ENCODE measurements around the gene CANT1. TPM values are rescaled to one million over a fixed set of nuclear protein-coding genes. Genes with fewer than 3 reads are reported as not detected.
A peak's percentile ranks its signal among the peaks of the same experiment; 100 is the strongest.

Gene CANT1
- total RNA-seq, 4 donors from 2014 or later, result 17.5 to 38.3 (median 26.6) TPM

GRCh38 chr17:79001190-79002020 is 8.2 kb downstream of the CANT1 start:
- in situ Hi-C loops (cut with MboI; ENCODE audit: low sequenced_read_pairs in 4 of 4), result no loop called here
- Histone ChIP-seq H3K27me3 (no peaks in the 10 kb centered on the region), H3K36me3 (peaks cover 0 to 11% of the 10 kb centered on the region in 2 donors), H3K4me1 (peaks cover 5 to 12% of the 10 kb centered on the region in 2 donors), H3K27ac (no peak overlapping the region), H3K4me3 (no peak overlapping the region), H3K9me3 (no peaks in the 10 kb centered on the region)
- intact Hi-C loops (cut with DNase I; ENCODE audit: low total_unique reads), result no loop called here
- TF ChIP-seq POLR2A (IDR thresholded peaks at IDR 0.05) (no peak), CTCF (IDR thresholded peaks at IDR 0.05 in 4 of 5, conservative IDR thresholded peaks at IDR 0.05 in 1 of 5) (no peak)
- peak in 1 of 2 donors; percentile 10 for DNase-seq
- no peak for ATAC-seq

GRCh38 chr17:79000396-79001189 is 9.0 kb downstream of the CANT1 start:
- H3K27me3 ChIP-seq, result no peaks in the 10 kb centered on the region
- DNase-seq (peak in 1 of 2 donors; percentile 8), ATAC-seq (no peak)
- intact Hi-C loops (cut with DNase I; ENCODE audit: low total_unique reads), result no loop called here
- no peaks in the 10 kb centered on the region for H3K9me3 ChIP-seq
- no peak overlapping the region for H3K4me3 ChIP-seq
- TF ChIP-seq CTCF (IDR thresholded peaks at IDR 0.05 in 4 of 5, conservative IDR thresholded peaks at IDR 0.05 in 1 of 5) (no peak), POLR2A (IDR thresholded peaks at IDR 0.05) (no peak)
- in situ Hi-C loops (cut with MboI; ENCODE audit: low sequenced_read_pairs in 4 of 4), result no loop called here
- peaks cover 14 to 19% of the 10 kb centered on the region in 2 donors for H3K4me1 ChIP-seq
- H3K36me3 ChIP-seq, result peaks cover 0 to 12% of the 10 kb centered on the region in 2 donors
- H3K27ac ChIP-seq, result no peak overlapping the region

- Histone ChIP-seq H3K4me3 (no peak overlapping the region), H3K4me1 (peaks cover 14 to 16% of the 10 kb centered on the region in 2 donors), H3K27ac (no peak overlapping the region), H3K9me3 (no peaks in the 10 kb centered on the region), H3K36me3 (peaks cover 0 to 12% of the 10 kb centered on the region in 2 donors), H3K27me3 (no peaks in the 10 kb centered on the region)
- ATAC-seq, result no peak
- TF ChIP-seq CTCF (IDR thresholded peaks at IDR 0.05 in 4 of 5, conservative IDR thresholded peaks at IDR 0.05 in 1 of 5) (no peak), POLR2A (IDR thresholded peaks at IDR 0.05) (no peak)
- in situ Hi-C loops (cut with MboI; ENCODE audit: low sequenced_read_pairs in 4 of 4) (no loop called here), intact Hi-C loops (cut with DNase I; ENCODE audit: low total_unique reads) (no loop called here)
- no peak for DNase-seq
Measured at GRCh38 chr17:78999947-79000395, 9.6 kb downstream of the CANT1 start.

- in situ Hi-C loops (cut with MboI; ENCODE audit: low sequenced_read_pairs in 4 of 4), result no loop called here
- intact Hi-C loops (cut with DNase I; ENCODE audit: low total_unique reads), result no loop called here
Measured at GRCh38 chr17:78999056-78999768, 10.4 kb downstream of the CANT1 start.

More at GRCh38 chr17:78999056-78999768, 10.4 kb downstream of the CANT1 start:
- Histone ChIP-seq H3K9me3 (no peaks in the 10 kb centered on the region), H3K4me1 (peaks cover 14 to 16% of the 10 kb centered on the region in 2 donors), H3K27me3 (no peaks in the 10 kb centered on the region), H3K27ac (peak overlapping the region in 2 of 4 donors; percentile 26 to 39), H3K4me3 (no peak overlapping the region), H3K36me3 (peaks cover 0 to 12% of the 10 kb centered on the region in 2 donors)
- TF ChIP-seq CTCF (IDR thresholded peaks at IDR 0.05 in 4 of 5, conservative IDR thresholded peaks at IDR 0.05 in 1 of 5) (no peak), POLR2A (IDR thresholded peaks at IDR 0.05) (no peak)
- DNase-seq, result peak in 1 of 2 donors; percentile 5
- ATAC-seq, result no peak
